GM18517 (cell line): ENCODE measurements around the gene MYO9B.
"Not testable (repeated sequence)": the region's sequence is repeated elsewhere in the genome, so short reads cannot be mapped to it uniquely, and the experiment has no call there.

Experiments used
- ATAC-seq: cut with Tn5 transposase; IDR thresholded peaks from one replicate; pipeline ENCODE4 v1.9.1; 2021; ENCODE audit warnings: mild to moderate bottlenecking, moderate library complexity; ENCODE audit not compliant: unreplicated experiment

Gene MYO9B

GRCh38 chr19:17090583-17090982 is 15.0 kb downstream of the MYO9B start:
- no peak for ATAC-seq

GRCh38 chr19:17091758-17092333 is 16.3 kb downstream of the MYO9B start:
- no peak for ATAC-seq

DNA sequence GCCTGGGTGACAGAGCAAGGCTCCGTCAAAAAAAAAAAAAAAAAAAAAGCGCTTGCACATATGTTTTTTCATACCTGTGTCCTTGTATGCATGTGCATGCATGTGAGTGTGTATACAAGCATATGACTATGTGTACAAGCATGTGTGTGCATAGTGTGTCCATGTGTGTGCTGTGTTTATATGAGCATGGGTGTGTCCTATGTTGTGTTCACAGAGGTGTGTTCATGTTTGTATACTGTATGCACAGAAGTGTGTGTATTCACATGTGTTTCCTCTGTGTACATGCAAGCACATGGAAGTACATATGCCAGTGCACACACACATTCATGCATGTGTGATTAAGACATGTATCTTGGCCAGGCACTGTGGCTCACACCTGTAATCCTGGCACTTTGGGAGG is 17.1 kb downstream of the MYO9B start:
- ATAC-seq = no peak

GRCh38 chr19:17094694-17095093 is 19.1 kb downstream of the MYO9B start:
- ATAC-seq = not testable (repeated sequence)

DNA sequence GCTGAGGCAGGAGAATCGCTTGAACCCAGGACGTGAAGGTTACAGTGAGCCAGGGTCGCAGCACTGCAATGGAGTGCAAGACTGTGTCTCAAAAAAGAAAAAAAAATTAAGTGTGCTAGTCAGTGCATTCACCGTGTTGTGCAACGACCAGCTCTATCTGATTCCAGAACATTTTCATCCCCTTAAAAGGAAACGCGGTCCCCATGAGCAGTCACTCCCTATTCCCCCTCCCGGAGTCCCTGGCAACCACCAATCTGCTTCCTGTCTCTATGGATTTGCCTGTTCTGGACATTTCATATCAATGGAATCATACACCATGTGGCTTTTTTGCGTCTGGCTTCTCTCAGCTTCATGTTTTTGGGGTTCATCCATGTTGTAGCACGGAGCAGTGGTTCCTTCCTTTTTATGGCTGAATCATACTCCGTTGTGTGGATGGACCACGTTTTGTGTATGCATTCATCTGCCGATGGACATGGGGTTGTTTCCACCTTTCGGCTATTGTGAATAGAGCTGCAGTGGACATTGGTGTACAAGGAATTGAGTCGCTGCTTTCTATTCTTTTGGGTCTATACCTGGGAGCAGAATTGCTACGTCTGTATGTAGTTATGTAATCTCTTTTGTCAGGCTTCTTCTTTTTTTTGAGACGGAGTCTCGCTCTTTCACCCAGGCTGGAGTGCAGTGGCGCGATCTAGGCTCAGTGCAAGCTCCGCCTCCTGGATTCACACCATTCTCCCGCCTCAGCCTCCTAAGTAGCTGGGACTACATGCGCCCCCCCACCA is 19.8 kb downstream of the MYO9B start:
- ATAC-seq = no peak

- no peak for ATAC-seq
Observed at GRCh38 chr19:17097593-17098126, 22.1 kb downstream of the MYO9B start.

GRCh38 chr19:17098326-17098725 is 22.7 kb downstream of the MYO9B start:
- no peak for ATAC-seq

- no peak for ATAC-seq
Observed at GRCh38 chr19:17101686-17102628, 26.4 kb downstream of the MYO9B start.

GRCh38 chr19:17103177-17103576 is 27.6 kb downstream of the MYO9B start:
- no peak for ATAC-seq

DNA sequence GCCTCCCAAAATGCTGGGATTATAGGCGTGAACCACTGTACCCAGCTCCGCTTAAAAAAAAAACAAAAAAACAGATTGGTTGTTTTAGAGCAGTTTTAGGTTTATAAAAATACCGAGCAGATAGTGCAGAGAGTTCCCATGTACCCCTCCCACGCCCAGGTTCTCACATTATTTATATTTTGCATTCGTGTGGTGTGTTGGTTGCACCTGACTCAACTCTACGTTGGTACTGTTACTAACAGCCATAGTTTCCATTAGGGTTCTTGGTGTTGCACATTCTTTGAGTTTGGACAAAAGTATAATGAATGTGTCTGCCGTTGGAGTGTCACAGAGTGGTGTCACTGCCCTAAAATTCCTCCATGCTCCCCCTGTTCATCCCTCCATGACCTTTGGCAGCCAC is 29.1 kb downstream of the MYO9B start:
- no peak for ATAC-seq

DNA sequence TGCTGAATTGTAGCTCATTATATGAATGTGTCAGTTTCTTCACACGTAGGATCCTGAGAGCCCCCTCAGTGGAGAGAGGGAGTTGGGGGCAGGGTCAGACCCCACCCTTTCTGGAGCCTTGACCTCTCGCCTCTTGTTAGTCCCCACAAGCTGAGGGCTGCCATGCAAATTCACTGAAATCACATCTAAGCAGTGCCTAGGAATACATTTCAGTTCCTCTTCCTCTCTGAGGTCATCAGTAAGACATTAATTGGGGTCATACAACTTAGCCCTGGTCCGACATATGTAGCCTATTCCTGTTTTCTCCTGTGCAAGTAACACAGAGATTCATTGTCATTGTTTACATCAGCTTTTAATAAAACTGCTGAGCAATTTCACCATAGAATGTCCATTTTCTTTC is 30.0 kb downstream of the MYO9B start:
- ATAC-seq = no peak

DNA sequence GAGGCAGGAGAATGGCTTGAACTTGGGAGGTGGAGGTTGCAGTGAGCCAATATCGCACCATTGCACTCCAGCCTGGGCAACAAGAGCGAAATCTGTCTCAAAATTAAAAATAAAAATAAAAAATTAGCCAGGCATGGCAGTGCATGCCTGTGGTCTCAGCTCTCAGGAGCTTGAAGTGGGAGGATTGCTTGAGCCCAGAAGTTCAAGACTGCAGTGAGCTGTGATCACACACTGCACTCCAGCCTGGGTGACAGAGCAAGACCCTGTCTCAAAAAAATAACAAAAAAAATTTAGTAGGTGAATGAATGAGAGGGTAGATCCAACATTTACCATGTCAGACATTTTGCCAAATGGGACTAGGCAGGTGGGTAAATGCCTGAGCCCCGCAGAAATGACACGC is 31.4 kb downstream of the MYO9B start:
- not testable (repeated sequence) for ATAC-seq

GRCh38 chr19:17107546-17108452 is 32.2 kb downstream of the MYO9B start:
- no peak for ATAC-seq

DNA sequence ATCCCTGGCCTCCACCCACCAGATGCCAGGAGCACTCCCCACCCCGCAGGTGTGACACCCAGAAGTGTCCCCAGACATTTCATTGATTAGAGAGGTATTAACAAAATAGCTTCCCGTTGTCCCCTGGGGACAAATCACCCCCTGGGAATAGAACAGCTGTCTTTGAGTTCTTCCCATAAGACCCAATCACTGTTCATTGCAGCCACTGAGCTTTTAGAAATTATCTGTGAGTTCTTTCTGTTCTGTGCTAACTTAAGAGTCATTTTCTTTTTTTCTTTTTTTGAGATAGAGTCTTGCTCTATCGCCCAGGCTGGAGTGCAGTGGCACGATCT is 32.8 kb downstream of the MYO9B start:
- no peak for ATAC-seq

DNA sequence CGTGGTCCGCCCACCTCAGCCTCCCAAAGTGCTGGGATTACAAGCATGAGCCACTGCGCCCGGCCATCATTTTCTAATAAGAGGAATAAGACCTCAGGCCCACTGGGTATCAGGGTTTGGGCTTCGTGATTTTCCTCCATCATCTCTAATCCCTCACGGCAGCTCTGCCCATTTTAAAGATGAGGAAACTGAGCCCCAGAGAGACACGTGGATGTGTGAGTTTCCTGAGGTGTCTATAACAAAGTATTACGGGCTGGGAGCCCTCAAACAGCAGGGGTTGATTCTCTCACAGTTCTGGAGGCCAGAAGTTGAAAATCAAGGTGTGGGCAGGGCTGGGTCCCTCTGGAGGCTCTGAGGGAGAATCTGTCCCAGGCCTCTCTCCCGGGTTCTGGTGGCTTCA is 33.7 kb downstream of the MYO9B start:
- ATAC-seq = no peak

DNA sequence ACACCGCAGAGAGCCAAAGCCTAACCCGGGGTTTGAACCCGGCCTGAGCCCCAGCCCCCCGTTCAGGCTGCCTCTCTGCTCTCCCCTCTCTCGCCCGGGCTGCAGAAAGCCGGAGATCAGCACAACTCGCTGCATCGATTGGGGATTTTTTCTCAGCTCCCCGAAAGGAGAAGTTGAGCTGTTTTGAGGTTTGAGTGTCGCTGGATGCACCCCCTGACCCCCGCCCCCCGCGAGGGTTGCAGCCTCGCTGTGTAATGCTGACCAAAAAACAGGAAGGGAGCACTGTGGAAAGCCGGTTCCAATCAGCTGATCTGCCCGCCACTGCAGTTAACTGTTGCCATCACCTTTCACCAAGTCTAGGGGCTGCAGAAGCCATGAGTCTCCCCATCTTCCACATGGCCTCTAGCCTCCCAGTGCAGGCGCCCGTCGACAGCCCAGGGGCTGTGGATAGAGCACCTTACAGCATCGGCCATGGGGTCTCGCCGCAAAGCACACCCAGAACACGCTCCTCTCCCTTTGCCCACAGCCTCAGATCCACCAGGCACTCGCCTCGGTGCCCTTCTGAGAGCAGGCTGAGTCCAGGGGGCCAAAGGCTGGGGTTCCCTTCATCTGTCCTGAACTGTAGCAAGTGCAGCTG is 34.5 kb downstream of the MYO9B start:
- peak; percentile 49 for ATAC-seq

DNA sequence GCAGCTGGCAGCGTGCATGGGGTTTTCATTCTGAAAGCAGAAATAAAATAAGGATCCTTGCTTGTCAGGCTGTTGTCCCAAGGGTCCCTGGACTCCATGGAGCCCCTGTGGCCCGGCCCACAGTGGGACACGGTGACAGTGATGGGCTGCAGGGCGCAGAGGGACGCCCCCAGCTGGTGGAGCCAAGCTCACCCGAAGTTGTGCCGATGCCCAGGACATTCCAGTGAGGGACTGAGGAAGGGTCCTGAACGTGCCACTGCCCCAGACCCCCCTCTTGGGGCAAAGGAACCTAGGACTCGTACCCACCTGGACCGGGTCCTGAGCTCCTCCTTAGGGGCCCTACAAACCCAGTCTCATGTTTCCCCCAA is 35.0 kb downstream of the MYO9B start:
- ATAC-seq = no peak

DNA sequence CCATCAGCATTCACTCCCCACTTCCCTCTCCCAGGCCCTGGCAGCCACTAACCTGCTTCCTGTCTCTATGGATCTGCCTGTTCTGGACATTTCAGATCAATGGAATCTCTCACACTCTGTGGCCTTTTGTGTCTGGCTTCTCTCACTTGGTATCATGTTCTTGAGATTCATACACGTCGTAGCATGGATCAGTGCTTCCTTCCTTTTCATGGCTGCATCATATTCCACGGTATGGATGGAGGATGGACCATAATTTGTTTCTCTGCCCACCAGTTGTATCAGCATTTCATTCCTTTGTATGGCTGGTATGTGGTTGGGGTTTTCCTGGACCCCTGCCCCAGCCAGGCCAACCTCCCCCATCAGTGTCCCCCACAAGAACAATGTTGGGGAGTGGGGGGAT is 36.2 kb downstream of the MYO9B start:
- no peak for ATAC-seq

GRCh38 chr19:17112271-17112670 is 36.7 kb downstream of the MYO9B start:
- no peak for ATAC-seq

GRCh38 chr19:17112700-17113099 is 37.1 kb downstream of the MYO9B start:
- no peak for ATAC-seq
